DOHH2 (cell line): ENCODE measurements around the gene RMI1.

Experiments used
- EZH2phosphoT487 ChIP-seq: fragments of 200-600 bp; sonication (generic); IDR thresholded peaks from 2 replicates; pipeline ENCODE4 v1.6.1; 2017; ENCODE audit warnings: borderline replicate concordance, mild to moderate bottlenecking, antibody characterized with exemption, low read length, moderate library complexity, mixed read lengths
- TF ChIP-seq, protein P1 (sequence below): fragments of 200-600 bp; sonication (generic); IDR thresholded peaks from one replicate; pipeline ENCODE4 v1.5.1; 2014; ENCODE audit warnings: antibody characterized with exemption, mild to moderate bottlenecking, low read depth, low read length; ENCODE audit not compliant: poor library complexity, severe bottlenecking

GRCh38 chr9:83934569-83935275, 45.9 kb upstream of the RMI1 start:
- TF ChIP-seq, protein P1, sequence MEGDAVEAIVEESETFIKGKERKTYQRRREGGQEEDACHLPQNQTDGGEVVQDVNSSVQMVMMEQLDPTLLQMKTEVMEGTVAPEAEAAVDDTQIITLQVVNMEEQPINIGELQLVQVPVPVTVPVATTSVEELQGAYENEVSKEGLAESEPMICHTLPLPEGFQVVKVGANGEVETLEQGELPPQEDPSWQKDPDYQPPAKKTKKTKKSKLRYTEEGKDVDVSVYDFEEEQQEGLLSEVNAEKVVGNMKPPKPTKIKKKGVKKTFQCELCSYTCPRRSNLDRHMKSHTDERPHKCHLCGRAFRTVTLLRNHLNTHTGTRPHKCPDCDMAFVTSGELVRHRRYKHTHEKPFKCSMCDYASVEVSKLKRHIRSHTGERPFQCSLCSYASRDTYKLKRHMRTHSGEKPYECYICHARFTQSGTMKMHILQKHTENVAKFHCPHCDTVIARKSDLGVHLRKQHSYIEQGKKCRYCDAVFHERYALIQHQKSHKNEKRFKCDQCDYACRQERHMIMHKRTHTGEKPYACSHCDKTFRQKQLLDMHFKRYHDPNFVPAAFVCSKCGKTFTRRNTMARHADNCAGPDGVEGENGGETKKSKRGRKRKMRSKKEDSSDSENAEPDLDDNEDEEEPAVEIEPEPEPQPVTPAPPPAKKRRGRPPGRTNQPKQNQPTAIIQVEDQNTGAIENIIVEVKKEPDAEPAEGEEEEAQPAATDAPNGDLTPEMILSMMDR = no peak
- TF ChIP-seq EZH2phosphoT487 = no peak
